ENCODE measurements around the gene ZNF724.
"Not testable (repeated sequence)": the region's sequence is repeated elsewhere in the genome, so short reads cannot be mapped to it uniquely, and the experiment has no call there.

The ZNF724 gene

DNA sequence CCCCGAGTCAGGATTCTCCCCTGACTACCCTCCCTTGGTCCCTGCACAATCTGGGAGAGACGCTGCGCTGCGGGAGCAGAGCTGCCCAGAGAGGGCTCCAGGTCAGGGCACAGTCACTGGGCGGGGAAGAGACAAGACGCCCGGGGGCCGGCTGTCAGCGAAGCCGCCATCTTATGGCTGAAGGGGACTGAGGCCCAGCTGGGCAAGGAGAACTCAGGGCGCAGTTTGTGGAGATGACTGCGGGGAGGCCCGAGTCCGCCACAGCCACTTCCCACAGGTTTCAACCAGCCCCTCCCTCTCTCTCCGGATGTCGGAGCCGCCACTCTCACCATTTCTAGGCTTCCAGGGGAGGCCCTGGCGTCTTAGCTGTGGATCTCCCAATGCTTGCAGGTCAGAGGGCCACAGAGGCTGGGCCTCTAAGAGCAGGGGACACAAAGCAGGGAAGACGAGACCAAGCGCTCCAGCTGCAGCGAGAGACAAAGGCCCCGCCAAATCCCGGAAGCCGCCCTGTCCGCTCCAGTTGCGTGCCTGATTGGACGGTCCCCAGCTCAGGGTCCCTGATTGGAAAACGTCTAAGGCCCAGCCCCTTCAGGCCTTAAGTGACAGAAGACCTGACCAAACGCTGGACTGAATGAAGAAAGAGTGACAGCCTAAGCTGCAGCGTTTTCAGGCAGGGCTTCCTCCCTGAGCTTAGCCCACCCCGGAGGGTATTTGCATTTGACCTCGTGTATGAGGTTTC, at the start of gene ZNF724:
Gene ZNF724 (minus strand): TSS at position 484 of the 739 bp plus-strand sequence. CDS start 152 bp downstream, at position 332.
- DNase-seq, result peak; percentile 90

- no peak for DNase-seq
Measured at GRCh38 chr19:23294141-23294540, 43.9 kb upstream of the ZNF724 start.

DNA sequence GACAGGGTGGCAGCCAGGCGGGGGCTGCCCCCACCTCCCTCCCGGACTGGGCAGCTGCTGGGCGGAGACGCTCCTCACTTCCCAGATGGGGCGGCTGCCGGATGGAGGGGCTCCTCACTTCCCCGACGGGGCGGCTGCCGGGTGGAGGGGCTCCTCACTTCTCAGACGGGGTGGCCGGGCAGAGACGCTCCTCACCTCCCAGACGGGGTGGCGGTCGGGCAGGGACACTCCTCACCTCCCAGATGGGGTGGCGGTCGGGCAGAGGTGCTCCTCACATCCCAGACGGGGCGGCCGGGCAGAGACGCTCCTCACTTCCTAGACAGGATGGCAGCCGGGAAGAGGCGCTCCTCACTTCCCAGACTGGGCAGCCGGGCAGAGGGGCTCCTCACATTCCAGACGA, 39.8 kb upstream of the ZNF724 start:
- DNase-seq, result not testable (repeated sequence)

- no peak for DNase-seq
Measured at GRCh38 chr19:23287620-23288019, 37.4 kb upstream of the ZNF724 start.

- no peak for DNase-seq
Measured at GRCh38 chr19:23286477-23286876, 36.3 kb upstream of the ZNF724 start.

GRCh38 chr19:23285948-23286347, 35.8 kb upstream of the ZNF724 start:
- no peak for DNase-seq

GRCh38 chr19:23285326-23285725, 35.1 kb upstream of the ZNF724 start:
- DNase-seq, result not testable (repeated sequence)

DNA sequence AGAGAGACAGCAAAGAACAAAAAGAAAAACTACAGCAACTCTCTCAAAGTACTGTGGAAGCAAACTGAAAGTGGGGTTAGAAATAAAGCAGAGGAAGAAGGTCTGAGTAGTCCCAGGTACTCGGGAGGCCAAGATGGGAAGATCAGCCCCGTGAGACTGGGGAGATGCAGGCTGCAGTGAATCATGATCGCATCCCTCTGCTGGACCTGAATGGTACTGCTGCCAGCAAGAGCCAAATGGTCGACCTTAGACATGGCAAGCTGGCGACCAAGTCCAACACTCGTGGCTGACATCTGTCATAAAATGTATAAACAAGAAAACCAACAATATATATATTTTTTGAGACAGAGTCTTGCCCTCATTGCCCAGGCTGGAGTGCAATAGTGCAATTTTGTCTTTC, 33.7 kb upstream of the ZNF724 start:
- peak; percentile 52 for DNase-seq

DNA sequence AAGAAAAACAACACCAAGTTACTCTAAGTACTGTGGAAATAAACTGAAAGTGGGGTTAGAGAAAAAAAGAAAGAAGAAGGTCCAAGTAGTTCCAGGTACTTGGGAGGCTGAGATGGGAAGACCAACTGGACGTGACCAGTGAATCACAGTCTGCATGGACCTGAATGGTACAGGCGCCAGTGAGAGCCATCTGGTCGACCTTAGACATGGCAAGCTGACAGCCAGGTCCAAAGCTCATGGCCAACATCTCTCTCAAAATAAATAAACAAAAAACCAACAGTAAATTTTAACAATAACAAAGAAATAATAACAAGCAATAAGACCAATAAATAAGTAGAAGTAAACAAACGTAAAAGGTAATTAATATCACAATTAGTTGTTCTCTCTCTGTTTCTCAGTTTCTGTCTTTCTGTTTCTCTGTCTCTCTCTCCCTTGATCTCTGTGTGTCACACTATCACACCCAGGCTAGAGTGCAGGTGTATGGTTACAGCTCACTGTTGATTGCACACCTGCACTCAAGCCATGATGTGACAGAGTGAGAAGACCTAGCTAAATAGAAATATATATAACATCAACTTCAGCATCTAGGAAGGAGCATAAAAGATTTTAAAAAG, 31.6 kb upstream of the ZNF724 start:
- no peak for DNase-seq

GRCh38 chr19:23278118-23278517, 27.9 kb upstream of the ZNF724 start:
- not testable (repeated sequence) for DNase-seq

- peak; percentile 90 for DNase-seq
Measured at GRCh38 chr19:23273590-23274412, 23.6 kb upstream of the ZNF724 start.

DNA sequence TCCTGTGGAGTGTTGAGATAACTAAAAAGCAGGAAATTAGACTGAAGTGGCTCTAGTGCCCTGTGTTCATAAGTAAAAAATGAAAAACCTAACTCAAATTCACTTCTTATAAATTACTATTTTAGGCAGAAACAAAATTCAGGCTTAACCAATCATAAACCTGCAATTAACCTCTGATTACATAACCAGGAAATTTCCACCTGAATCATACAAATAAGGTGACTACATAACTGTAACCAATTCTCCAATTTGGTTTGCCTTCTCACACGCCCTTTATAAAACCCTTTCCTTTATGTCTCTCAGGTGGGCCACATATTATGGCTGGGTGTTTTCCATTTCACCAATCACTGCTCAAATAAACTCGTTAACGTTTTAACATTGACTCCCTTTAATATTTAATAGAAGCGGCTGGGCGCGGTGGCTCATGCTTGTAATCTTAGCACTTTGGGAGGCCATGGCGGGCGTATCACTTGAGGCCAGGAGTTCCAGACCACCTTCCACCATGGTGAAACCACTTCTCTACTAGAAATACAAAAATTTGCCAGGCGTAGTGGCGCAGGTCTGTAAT, 22.9 kb upstream of the ZNF724 start:
- no peak for DNase-seq

DNA sequence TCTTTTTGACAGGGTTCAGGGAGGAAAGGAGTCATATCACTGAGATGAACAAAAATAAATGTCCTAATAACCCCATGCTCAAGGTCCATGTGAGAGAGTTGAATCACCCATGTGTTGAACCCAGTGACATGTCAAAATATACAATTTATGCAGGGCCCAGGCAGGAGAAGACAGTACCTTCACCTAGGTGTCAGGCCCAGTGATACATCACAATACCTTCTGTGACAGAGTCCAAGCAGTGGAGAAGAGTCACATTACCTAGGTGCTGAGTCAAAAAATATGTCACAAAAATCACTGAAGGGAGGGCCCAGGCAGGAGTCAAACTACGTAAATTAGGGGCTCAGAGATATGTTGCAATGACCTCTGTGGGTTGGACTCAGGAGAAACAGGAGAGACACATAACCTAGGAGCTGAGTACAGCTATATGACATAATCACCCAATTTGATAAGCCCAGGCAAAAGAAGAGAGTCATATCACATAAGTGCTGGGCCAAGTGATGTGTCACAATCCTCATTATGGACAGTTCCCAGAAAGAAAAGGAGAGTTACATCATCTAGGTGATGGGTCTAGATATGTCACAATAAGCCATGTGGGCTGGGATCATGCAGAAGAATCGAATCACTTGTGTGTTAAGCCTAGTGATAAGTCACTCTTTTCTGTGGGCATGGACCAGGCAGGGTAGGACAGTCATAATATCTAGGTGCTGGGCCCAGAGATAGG, 13.8 kb upstream of the ZNF724 start:
- no peak for DNase-seq

- no peak for DNase-seq
Measured at GRCh38 chr19:23263396-23263795, 13.2 kb upstream of the ZNF724 start.

GRCh38 chr19:23262920-23263319, 12.7 kb upstream of the ZNF724 start:
- no peak for DNase-seq

DNA sequence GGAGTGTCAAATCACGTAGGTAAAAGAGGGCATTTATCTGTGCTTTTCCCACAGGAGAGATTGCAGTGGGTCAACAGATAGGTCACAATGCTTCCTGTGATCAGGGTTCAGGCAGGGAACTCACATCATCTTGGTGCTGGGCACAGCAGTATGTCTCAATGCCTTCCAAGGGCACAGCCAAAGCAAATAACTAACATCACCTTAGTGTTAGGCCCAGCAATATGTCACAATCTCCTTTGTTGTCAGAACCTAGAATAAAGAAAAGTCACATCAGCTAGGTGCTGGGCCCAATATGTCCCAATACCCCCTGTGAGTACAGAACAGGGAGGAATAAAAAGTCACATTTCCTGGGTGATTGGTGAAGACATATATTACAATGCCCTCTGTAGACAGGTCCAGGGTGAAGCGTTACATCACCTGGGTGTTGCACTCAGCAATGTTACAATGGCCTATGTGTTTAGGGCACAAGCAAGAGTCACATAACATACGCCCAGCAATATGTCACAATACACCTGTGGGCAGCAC, 11.4 kb upstream of the ZNF724 start:
- DNase-seq, result no peak

DNA sequence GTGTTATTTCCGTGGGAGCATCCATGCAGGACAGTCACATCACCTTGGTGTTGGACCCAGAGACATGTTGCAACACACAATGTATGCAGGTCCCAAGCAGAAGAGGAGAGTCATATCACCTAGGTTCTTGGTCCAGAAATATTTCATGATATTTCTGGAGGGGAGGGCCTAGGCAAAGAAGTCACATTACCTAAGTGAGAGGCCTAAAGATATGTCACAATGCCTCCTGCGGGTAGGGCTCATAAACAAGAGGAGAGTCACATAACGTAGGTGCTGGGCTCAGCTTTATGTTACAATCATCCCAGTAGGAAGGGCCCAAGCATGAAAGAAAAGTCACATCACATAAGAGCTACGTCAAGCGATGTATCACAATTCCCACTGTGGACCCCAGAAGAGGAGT, 10.8 kb upstream of the ZNF724 start:
- DNase-seq, result no peak

- no peak for DNase-seq
Measured at GRCh38 chr19:23259961-23260360, 9.8 kb upstream of the ZNF724 start.

- no peak for DNase-seq
Measured at GRCh38 chr19:23255700-23256099, 5.5 kb upstream of the ZNF724 start.

- no peak for DNase-seq
Measured at GRCh38 chr19:23254141-23254910, 4.1 kb upstream of the ZNF724 start.

GRCh38 chr19:23253256-23253655, 3.1 kb upstream of the ZNF724 start:
- not testable (repeated sequence) for DNase-seq

DNA sequence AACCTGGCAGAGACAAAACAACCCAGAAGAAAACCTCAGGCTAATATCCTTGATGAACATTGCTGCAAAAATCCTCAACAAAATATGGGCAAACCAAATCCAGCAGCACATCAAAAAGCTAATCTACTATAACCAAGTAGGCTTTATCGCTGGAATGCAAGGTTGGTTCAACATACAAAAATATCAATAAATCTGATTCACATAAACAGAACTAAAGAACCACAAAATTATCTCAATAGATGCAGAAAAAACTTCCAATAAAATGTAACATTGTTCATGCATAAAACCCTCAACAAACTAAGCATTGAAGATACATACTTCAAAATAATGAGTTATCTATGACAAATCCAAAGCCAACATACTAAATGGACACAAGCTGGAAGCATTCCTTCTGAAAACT, 8.8 kb downstream of the ZNF724 start:
- no peak for DNase-seq
